ENCODE measurements around the gene BPGM.
"Not testable (repeated sequence)": the region's sequence is repeated elsewhere in the genome, so short reads cannot be mapped to it uniquely, and the experiment has no call there.

The BPGM gene

GRCh38 chr7:134662166-134662870, 15.7 kb downstream of the BPGM start:
- no peak for ATAC-seq (ENCODE audit: insufficient read depth, low read depth)
- no peak for TF ChIP-seq EZH2 (IDR thresholded peaks at IDR 0.05; ENCODE audit: borderline replicate concordance, low read depth, low read length, severe bottlenecking)
- TF ChIP-seq, protein P1, sequence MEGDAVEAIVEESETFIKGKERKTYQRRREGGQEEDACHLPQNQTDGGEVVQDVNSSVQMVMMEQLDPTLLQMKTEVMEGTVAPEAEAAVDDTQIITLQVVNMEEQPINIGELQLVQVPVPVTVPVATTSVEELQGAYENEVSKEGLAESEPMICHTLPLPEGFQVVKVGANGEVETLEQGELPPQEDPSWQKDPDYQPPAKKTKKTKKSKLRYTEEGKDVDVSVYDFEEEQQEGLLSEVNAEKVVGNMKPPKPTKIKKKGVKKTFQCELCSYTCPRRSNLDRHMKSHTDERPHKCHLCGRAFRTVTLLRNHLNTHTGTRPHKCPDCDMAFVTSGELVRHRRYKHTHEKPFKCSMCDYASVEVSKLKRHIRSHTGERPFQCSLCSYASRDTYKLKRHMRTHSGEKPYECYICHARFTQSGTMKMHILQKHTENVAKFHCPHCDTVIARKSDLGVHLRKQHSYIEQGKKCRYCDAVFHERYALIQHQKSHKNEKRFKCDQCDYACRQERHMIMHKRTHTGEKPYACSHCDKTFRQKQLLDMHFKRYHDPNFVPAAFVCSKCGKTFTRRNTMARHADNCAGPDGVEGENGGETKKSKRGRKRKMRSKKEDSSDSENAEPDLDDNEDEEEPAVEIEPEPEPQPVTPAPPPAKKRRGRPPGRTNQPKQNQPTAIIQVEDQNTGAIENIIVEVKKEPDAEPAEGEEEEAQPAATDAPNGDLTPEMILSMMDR (IDR thresholded peaks at IDR 0.05; ENCODE audit: borderline replicate concordance, extremely low read depth, low read length, poor library complexity, severe bottlenecking), result no peak
- Histone ChIP-seq H3K36me3 (ENCODE audit: insufficient read depth, low read length) (peaks cover 12% of the 10 kb centered on the region; the same call in 1 of the 2 replicates), H2AFZ (ENCODE audit: low read depth, low read length) (no peak overlapping the region), H3K9ac (ENCODE audit: low read depth, low read length) (no peak overlapping the region), H4K20me1 (ENCODE audit: insufficient read depth, low read length) (no peaks in the 10 kb centered on the region), H3K79me2 (ENCODE audit: insufficient read depth, low read length) (no peaks in the 10 kb centered on the region), H3K27me3 (ENCODE audit: insufficient read depth, low read length, poor library complexity) (no peaks in the 10 kb centered on the region), H3K4me3 (ENCODE audit: low read depth in 1 of 2, low read length in 2 of 2) (no peak overlapping the region), H3K27ac (ENCODE audit: low read length) (no peak overlapping the region), H3K9me3 (ENCODE audit: insufficient read depth, low read length, severe bottlenecking) (no peaks in the 10 kb centered on the region), H3K4me1 (ENCODE audit: insufficient read depth, low read length) (no peaks in the 10 kb centered on the region), H3K4me2 (ENCODE audit: insufficient read depth, low read length) (no peak overlapping the region)
- DNase-seq, result no peak

DNA sequence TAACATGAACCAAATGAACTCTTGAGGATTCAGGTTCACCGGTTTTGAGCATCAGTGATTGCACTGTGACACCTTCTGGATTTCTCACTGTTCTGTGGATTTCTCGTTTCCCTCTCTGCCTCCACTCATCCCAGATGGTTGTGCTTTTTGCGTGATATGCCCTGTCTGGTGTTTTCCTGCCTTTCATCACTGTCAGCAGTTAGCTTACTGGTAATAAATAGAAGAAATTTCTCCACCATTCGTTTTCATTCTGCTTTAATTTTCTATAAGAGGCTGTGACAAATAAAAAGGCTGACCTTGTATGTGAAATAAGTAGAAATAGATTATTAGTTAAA, 16.2 kb downstream of the BPGM start:
- Histone ChIP-seq H3K9ac (ENCODE audit: low read depth, low read length) (no peak overlapping the region), H3K4me2 (ENCODE audit: insufficient read depth, low read length) (no peak overlapping the region)
- ATAC-seq (ENCODE audit: insufficient read depth, low read depth), result no peak

DNA sequence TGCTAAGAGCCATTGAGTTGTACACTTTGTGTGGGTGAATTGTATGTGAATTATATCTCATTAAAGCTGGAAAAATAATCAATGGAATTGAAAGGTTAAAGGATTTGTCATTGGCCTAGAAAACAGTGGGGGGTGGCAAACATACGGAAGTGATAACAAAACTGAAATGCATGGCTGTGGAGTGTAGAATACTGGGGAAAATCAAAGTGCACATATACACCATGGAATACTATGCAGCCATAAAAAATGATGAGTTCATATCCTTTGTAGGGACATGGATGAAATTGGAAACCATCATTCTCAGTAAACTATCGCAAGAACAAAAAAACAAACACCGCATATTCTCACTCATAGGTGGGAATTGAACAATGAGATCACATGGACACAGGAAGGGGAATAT, 18.4 kb downstream of the BPGM start:
- H4K20me1 ChIP-seq (ENCODE audit: insufficient read depth, low read length); DNase-seq; H3K79me2 ChIP-seq (ENCODE audit: insufficient read depth, low read length); H3K4me2 ChIP-seq (ENCODE audit: insufficient read depth, low read length); H3K4me3 ChIP-seq (ENCODE audit: low read depth in 1 of 2, low read length in 2 of 2); H3K9ac ChIP-seq (ENCODE audit: low read depth, low read length); H2AFZ ChIP-seq (ENCODE audit: low read depth, low read length); H3K27ac ChIP-seq (ENCODE audit: low read length); ATAC-seq (ENCODE audit: insufficient read depth, low read depth); H3K27me3 ChIP-seq (ENCODE audit: insufficient read depth, low read length, poor library complexity); H3K9me3 ChIP-seq (ENCODE audit: insufficient read depth, low read length, severe bottlenecking): not testable (repeated sequence)
- H3K4me1 ChIP-seq (ENCODE audit: insufficient read depth, low read length), result peaks cover 20% of the 10 kb centered on the region
- peaks cover 12% of the 10 kb centered on the region; the same call in 1 of the 2 replicates for H3K36me3 ChIP-seq (ENCODE audit: insufficient read depth, low read length)

More for the DNA sequence above, 16.2 kb downstream of the BPGM start:
- Histone ChIP-seq H2AFZ (ENCODE audit: low read depth, low read length) (no peak overlapping the region), H4K20me1 (ENCODE audit: insufficient read depth, low read length) (no peaks in the 10 kb centered on the region), H3K27me3 (ENCODE audit: insufficient read depth, low read length, poor library complexity) (no peaks in the 10 kb centered on the region), H3K36me3 (ENCODE audit: insufficient read depth, low read length) (peaks cover 12% of the 10 kb centered on the region; the same call in 1 of the 2 replicates), H3K79me2 (ENCODE audit: insufficient read depth, low read length) (no peaks in the 10 kb centered on the region), H3K4me3 (ENCODE audit: low read depth in 1 of 2, low read length in 2 of 2) (no peak overlapping the region), H3K27ac (ENCODE audit: low read length) (no peak overlapping the region), H3K9me3 (ENCODE audit: insufficient read depth, low read length, severe bottlenecking) (no peaks in the 10 kb centered on the region), H3K4me1 (ENCODE audit: insufficient read depth, low read length) (no peaks in the 10 kb centered on the region)
- DNase-seq, result no peak
- no peak for TF ChIP-seq EZH2 (IDR thresholded peaks at IDR 0.05; ENCODE audit: borderline replicate concordance, low read depth, low read length, severe bottlenecking)
- TF ChIP-seq, protein P1 (IDR thresholded peaks at IDR 0.05; ENCODE audit: borderline replicate concordance, extremely low read depth, low read length, poor library complexity, severe bottlenecking), result no peak

GRCh38 chr7:134667899-134668298, 21.2 kb downstream of the BPGM start:
- H3K79me2 ChIP-seq (ENCODE audit: insufficient read depth, low read length), result no peaks in the 10 kb centered on the region
- H3K27me3 ChIP-seq (ENCODE audit: insufficient read depth, low read length, poor library complexity), result no peaks in the 10 kb centered on the region
- ATAC-seq (ENCODE audit: insufficient read depth, low read depth) (no peak), DNase-seq (no peak)
- no peaks in the 10 kb centered on the region for H4K20me1 ChIP-seq (ENCODE audit: insufficient read depth, low read length)
- no peaks in the 10 kb centered on the region for H3K9me3 ChIP-seq (ENCODE audit: insufficient read depth, low read length, severe bottlenecking)
- H3K4me2 ChIP-seq (ENCODE audit: insufficient read depth, low read length), result no peak overlapping the region
- H3K36me3 ChIP-seq (ENCODE audit: insufficient read depth, low read length), result no peaks in the 10 kb centered on the region
- no peak overlapping the region for H3K4me3 ChIP-seq (ENCODE audit: low read depth in 1 of 2, low read length in 2 of 2)
- no peak overlapping the region for H3K27ac ChIP-seq (ENCODE audit: low read length)
- H3K9ac ChIP-seq (ENCODE audit: low read depth, low read length), result no peak overlapping the region
- no peak overlapping the region for H2AFZ ChIP-seq (ENCODE audit: low read depth, low read length)
- peaks cover 26% of the 10 kb centered on the region for H3K4me1 ChIP-seq (ENCODE audit: insufficient read depth, low read length)
- TF ChIP-seq, protein P1 (IDR thresholded peaks at IDR 0.05; ENCODE audit: borderline replicate concordance, extremely low read depth, low read length, poor library complexity, severe bottlenecking), result no peak
- no peak for TF ChIP-seq EZH2 (IDR thresholded peaks at IDR 0.05; ENCODE audit: borderline replicate concordance, low read depth, low read length, severe bottlenecking)
